ENCODE data around the gene ADAM12. TPM values are rescaled to one million over a fixed set of nuclear protein-coding genes. Genes with fewer than 3 reads are reported as not detected.

Gene ADAM12
- total and polyA plus RNA-seq, 8 donors = 0.03 to 3.7 (median 0.15) TPM

DNA sequence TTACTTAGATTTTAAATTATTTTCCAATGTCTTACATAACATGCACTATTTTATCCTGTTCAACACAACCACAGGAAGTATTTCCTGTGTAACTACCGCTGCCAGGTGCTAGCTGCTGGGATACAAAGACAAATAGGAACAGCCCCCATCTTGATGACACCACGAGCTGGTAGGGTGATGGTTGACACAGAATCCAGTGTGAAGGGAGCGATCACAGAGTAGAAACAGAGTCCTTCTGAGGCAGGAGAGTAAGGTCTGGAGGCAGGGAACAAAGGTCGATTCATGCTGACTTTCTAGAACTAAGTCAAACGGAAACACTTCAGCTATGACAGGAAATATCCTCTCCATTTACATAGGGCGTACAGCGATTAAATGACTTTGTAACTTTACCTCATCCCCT, 232.3 kb downstream of the ADAM12 start:
- DNase-seq = no peak
- FAIRE-seq = no peak
- H3K4me3 ChIP-seq = no peak overlapping the region
- H3K27ac ChIP-seq = no peak overlapping the region
- no peaks in the 10 kb centered on the region for H3K27me3 ChIP-seq
- TF ChIP-seq, protein P1, sequence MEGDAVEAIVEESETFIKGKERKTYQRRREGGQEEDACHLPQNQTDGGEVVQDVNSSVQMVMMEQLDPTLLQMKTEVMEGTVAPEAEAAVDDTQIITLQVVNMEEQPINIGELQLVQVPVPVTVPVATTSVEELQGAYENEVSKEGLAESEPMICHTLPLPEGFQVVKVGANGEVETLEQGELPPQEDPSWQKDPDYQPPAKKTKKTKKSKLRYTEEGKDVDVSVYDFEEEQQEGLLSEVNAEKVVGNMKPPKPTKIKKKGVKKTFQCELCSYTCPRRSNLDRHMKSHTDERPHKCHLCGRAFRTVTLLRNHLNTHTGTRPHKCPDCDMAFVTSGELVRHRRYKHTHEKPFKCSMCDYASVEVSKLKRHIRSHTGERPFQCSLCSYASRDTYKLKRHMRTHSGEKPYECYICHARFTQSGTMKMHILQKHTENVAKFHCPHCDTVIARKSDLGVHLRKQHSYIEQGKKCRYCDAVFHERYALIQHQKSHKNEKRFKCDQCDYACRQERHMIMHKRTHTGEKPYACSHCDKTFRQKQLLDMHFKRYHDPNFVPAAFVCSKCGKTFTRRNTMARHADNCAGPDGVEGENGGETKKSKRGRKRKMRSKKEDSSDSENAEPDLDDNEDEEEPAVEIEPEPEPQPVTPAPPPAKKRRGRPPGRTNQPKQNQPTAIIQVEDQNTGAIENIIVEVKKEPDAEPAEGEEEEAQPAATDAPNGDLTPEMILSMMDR (IDR thresholded peaks at IDR 0.05) = no peak
- H3K4me1 ChIP-seq = no peaks in the 10 kb centered on the region
- peaks cover 0 to 4% (median 0%) of the 10 kb centered on the region in 4 donors for H3K9me3 ChIP-seq
- intact Hi-C loops (cut with DNase I) = no loop called here
- no peaks in the 10 kb centered on the region for H3K36me3 ChIP-seq
- 48 to 60% methylated on average over 7 of the region's 7 CpGs for WGBS, 2 donors
- ATAC-seq = no peak

DNA sequence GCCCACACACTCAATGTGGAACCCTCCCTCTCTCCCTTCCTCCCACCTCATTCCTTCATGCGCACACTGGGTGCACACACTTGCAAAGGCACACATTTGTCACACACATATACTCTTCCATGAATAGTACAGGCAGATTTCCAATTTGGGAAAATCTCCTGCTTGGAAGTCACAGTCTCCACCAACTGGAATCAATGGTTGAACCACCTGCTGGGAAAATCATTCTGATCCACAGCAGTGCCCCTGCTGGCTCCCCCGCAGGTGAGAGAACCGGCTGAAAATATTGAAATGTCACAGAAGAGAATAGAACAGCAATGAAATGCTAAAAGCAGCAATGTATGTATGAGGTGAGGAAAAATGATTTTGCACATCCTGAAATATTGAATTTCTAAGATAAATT, 232.7 kb downstream of the ADAM12 start:
- H3K4me1 ChIP-seq = no peaks in the 10 kb centered on the region
- no peak for FAIRE-seq
- intact Hi-C loops (cut with DNase I) = no loop called here
- TF ChIP-seq, protein P1 (IDR thresholded peaks at IDR 0.05) = no peak
- no peak overlapping the region for H3K27ac ChIP-seq
- peaks cover 0 to 5% (median 0%) of the 10 kb centered on the region in 4 donors for H3K9me3 ChIP-seq
- DNase-seq = no peak
- no peak overlapping the region for H3K4me3 ChIP-seq
- WGBS, 2 donors = 31 to 56% methylated on average over 3 of the region's 3 CpGs
- no peaks in the 10 kb centered on the region for H3K27me3 ChIP-seq
- ATAC-seq = no peak
- H3K36me3 ChIP-seq = no peaks in the 10 kb centered on the region

DNA sequence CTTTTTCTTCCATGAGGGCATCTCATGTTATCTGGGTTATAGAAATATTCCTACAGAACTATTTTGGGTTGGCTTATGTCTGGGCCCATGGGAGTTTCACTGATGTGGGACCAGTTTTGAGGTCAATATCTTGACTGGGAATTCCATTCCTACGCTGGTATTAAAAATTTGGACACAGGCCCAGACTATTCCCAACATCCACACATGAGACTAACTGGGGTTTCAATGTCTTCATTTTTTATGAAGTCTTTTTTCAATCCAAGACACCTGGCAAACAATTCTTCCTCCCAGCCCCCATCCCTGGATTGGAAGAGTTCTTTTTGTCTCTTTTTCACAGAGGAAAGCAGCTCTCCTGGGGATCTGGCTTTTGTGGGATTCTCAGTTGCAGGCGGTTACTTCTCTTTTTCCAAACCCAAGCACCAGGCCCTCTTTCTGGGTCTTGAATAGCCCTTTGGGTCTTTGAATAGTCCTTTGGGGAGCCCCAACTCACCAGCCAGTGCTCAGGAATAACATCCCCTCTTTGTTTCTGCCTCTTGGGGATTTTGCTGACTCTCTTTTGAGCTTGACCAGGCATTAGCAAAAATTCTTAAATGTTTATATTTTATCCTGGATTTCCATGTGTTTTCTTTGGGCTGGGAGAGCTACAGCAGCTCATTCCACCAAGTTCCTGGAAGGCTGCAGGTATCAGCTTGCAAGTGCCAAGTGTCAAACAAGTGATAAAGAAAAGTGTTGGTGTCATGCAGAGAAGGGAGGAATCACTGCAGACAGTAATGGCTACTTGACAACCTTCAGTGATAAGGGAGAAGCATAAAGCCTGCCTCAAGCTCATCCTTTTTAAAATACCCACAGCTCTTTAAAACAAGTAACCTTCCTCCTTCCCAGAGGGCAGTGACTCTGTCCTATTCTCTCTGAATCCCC, 234.3 kb downstream of the ADAM12 start:
- H3K27ac ChIP-seq = no peak overlapping the region
- FAIRE-seq = no peak
- no peaks in the 10 kb centered on the region for H3K4me1 ChIP-seq
- H3K4me3 ChIP-seq = no peak overlapping the region
- H3K27me3 ChIP-seq = no peaks in the 10 kb centered on the region
- H3K9me3 ChIP-seq = peaks cover 0 to 5% (median 0%) of the 10 kb centered on the region in 4 donors
- 57 to 73% methylated on average over 2 of the region's 2 CpGs for WGBS, 2 donors
- ATAC-seq = no peak
- no peaks in the 10 kb centered on the region for H3K36me3 ChIP-seq
- TF ChIP-seq, protein P1 (IDR thresholded peaks at IDR 0.05) = no peak
- intact Hi-C loops (cut with DNase I) = no loop called here
- DNase-seq = no peak

DNA sequence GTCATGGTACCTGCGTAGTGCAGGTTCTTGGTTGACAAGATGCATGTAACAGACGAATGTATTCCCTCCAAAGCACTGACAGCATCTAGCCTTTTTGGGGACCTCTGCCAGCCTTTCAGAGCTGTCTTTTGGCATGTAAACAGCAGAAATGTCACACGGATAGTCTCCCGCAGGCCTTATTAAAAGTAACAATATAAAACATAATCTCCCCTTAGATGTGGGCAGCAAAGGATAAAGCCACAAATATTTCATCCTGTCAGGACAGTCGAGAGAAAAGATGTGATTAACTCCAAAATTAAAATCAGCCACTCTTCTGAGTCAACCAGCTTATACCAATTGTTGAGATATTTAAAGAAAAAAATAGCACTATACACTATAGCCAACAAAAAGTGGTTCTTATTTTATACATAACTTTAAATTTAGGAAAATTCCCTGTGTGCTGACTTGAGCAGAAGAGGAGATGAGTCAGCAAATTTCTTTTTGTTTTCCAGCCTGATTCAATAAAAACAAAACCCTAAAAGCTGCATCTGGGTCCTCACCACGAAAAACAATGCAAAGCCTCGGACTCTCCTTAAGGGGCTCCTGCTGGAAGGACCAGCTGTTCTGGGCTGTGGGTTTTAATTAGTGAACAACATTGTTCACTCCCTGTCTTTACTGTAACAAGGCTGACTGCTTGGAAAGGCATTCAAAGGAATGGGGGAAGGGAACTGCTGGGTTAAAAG, 240.2 kb downstream of the ADAM12 start:
- WGBS, 2 donors = 62 to 64% methylated on average over 7 of the region's 7 CpGs
- Histone ChIP-seq H3K9me3 (peaks cover 0 to 5% (median 0%) of the 10 kb centered on the region in 4 donors), H3K4me1 (no peaks in the 10 kb centered on the region), H3K27me3 (no peaks in the 10 kb centered on the region), H3K27ac (no peak overlapping the region), H3K4me3 (no peak overlapping the region), H3K36me3 (no peaks in the 10 kb centered on the region)
- DNase-seq (no peak), ATAC-seq (peak in 1 of 4 donors; percentile 41), FAIRE-seq (no peak)
- intact Hi-C loops (cut with DNase I) = no loop called here
- TF ChIP-seq, protein P1 (IDR thresholded peaks at IDR 0.05) = no peak
